ENCODE measurements around the gene TBX2. TPM values are rescaled to one million over a fixed set of nuclear protein-coding genes. Genes with fewer than 3 reads are reported as not detected.

The TBX2 gene
- total RNA-seq, 6 donors from 2014 or later: 22.4 to 130 (median 92.7) TPM

DNA sequence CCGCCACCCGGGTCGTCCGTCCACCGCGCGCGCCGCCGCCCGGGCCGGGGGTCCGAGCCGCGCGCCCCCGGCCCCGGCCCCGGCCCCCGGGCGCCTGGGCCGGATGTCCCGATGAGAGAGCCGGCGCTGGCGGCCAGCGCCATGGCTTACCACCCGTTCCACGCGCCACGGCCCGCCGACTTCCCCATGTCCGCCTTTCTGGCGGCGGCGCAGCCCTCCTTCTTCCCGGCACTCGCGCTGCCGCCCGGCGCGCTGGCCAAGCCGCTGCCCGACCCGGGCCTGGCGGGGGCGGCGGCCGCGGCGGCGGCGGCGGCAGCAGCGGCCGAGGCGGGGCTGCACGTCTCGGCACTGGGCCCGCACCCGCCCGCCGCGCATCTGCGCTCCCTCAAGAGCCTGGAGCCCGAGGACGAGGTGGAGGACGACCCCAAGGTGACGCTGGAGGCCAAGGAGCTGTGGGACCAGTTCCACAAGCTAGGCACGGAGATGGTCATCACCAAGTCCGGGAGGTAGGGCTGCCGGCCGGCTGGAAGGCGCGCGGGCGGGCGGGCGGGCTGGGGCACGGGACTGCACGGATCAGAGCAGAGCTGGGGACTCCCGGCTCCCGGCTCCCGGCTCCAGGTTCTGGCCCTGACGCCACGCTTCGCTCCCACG is 548 bp downstream of the TBX2 start:
- no peaks in the 10 kb centered on the region for H3K9me3 ChIP-seq
- peak in 1 of 2 donors; percentile 90 for DNase-seq
- H3K27me3 ChIP-seq: peaks cover 1 to 82% (median 58%) of the 10 kb centered on the region in 4 donors
- H3K27ac ChIP-seq: peak overlapping the region; percentile 90 to 97 (median 92)
- TF ChIP-seq POLR2A (IDR thresholded peaks at IDR 0.05): no peak
- H3K4me3 ChIP-seq: peak overlapping the region; percentile 55 to 70 (median 62)
- H3K36me3 ChIP-seq: peaks cover 0 to 39% (median 21%) of the 10 kb centered on the region in 4 donors
- WGBS, 2 donors: 2 to 4% methylated on average over 9 to 62 of the region's 90 CpGs
- peaks cover 32 to 76% (median 55%) of the 10 kb centered on the region in 4 donors for H3K4me1 ChIP-seq
- no peak for ATAC-seq (ENCODE audit: low FRiP score in 2 of 2)

DNA sequence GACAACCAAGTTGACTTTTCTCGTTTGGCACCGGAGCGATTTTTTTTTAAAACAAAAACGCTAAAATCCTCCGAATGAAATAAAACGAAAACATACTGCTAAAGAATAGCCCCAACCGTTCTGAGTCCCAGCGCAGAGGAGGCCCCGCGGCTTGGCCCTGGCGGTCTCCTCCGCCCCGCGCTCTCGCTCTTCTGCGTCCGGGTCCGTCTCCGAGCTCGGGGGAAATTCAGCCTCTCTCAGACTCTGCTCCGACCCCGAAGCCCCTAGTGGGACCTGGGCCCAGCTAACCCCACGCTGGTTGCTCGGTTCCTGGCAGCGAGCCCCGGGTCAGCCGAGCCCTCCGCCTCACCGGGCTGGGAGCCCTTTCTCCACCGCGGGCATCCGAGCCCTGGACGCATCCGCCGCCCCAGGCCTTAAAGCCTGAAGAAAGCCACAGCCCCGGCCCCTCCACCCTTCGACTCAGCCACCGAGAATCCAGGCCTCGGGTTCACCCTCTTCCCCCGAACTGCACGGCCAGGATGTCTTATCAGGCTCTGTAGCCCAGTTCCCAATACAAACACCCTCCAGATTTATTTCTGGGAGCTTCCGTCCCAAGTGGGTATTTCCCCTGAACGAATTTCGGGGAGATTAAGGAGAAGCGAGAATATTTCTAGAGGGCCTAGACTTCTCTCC is 1.2 kb downstream of the TBX2 start:
- DNase-seq: peak in 1 of 2 donors; percentile 81
- peak overlapping the region; percentile 55 to 70 (median 62) for H3K4me3 ChIP-seq
- TF ChIP-seq, protein P1, sequence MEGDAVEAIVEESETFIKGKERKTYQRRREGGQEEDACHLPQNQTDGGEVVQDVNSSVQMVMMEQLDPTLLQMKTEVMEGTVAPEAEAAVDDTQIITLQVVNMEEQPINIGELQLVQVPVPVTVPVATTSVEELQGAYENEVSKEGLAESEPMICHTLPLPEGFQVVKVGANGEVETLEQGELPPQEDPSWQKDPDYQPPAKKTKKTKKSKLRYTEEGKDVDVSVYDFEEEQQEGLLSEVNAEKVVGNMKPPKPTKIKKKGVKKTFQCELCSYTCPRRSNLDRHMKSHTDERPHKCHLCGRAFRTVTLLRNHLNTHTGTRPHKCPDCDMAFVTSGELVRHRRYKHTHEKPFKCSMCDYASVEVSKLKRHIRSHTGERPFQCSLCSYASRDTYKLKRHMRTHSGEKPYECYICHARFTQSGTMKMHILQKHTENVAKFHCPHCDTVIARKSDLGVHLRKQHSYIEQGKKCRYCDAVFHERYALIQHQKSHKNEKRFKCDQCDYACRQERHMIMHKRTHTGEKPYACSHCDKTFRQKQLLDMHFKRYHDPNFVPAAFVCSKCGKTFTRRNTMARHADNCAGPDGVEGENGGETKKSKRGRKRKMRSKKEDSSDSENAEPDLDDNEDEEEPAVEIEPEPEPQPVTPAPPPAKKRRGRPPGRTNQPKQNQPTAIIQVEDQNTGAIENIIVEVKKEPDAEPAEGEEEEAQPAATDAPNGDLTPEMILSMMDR (IDR thresholded peaks at IDR 0.05): no peak
- TF ChIP-seq POLR2A (IDR thresholded peaks at IDR 0.05): no peak
- no peak for TF ChIP-seq POLR2AphosphoS5 (IDR thresholded peaks at IDR 0.05)
- no peak for TF ChIP-seq EP300 (IDR thresholded peaks at IDR 0.05)
- H3K36me3 ChIP-seq: peaks cover 0 to 45% (median 27%) of the 10 kb centered on the region in 4 donors
- peaks cover 1 to 85% (median 63%) of the 10 kb centered on the region in 4 donors for H3K27me3 ChIP-seq
- H3K4me1 ChIP-seq: peaks cover 33 to 82% (median 57%) of the 10 kb centered on the region in 4 donors
- H3K9me3 ChIP-seq: no peaks in the 10 kb centered on the region
- 5% methylated on average over 26 to 45 of the region's 45 CpGs for WGBS, 2 donors
- peak overlapping the region; percentile 90 to 97 (median 92) for H3K27ac ChIP-seq
- no peak for ATAC-seq (ENCODE audit: low FRiP score in 2 of 2)

DNA sequence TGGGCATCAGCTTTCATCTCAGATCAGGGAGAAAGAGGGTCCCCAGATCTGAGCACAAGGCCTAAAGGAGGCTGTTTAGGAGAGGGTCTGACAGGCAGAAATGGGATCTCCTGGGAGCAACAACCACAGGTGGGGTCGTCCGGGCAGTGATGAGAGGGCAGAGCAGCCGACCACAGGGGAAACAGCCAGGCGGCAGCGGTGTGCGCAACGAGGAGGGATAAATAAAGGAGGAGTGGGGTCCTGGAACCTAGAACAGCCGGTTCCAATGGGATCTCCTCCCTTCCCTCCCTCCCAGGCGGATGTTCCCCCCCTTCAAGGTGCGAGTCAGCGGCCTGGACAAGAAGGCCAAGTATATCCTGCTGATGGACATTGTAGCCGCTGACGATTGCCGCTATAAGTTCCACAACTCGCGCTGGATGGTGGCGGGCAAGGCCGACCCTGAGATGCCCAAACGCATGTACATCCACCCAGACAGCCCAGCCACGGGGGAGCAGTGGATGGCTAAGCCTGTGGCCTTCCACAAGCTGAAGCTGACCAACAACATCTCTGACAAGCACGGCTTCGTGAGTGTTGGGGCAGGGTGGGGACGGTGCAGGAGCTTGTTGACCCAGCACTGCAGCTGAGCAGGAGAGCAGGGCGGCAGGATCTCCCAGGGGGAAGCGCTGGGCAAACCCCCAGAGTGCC is 1.9 kb downstream of the TBX2 start:
- H3K9me3 ChIP-seq: no peaks in the 10 kb centered on the region
- WGBS, 2 donors: 34 to 39% methylated on average over 9 to 23 of the region's 25 CpGs
- peak overlapping the region; percentile 90 to 97 (median 92) for H3K27ac ChIP-seq
- H3K4me1 ChIP-seq: peaks cover 29 to 82% (median 52%) of the 10 kb centered on the region in 4 donors
- H3K27me3 ChIP-seq: peaks cover 1 to 78% (median 58%) of the 10 kb centered on the region in 4 donors
- peaks cover 0 to 52% (median 29%) of the 10 kb centered on the region in 4 donors for H3K36me3 ChIP-seq
- DNase-seq: no peak
- no peak for ATAC-seq (ENCODE audit: low FRiP score in 2 of 2)
- TF ChIP-seq POLR2AphosphoS5 (IDR thresholded peaks at IDR 0.05): no peak
- TF ChIP-seq POLR2A (IDR thresholded peaks at IDR 0.05): no peak
- TF ChIP-seq, protein P1 (IDR thresholded peaks at IDR 0.05): no peak
- no peak for TF ChIP-seq EP300 (IDR thresholded peaks at IDR 0.05)
- peak overlapping the region; percentile 55 to 70 (median 62) for H3K4me3 ChIP-seq

DNA sequence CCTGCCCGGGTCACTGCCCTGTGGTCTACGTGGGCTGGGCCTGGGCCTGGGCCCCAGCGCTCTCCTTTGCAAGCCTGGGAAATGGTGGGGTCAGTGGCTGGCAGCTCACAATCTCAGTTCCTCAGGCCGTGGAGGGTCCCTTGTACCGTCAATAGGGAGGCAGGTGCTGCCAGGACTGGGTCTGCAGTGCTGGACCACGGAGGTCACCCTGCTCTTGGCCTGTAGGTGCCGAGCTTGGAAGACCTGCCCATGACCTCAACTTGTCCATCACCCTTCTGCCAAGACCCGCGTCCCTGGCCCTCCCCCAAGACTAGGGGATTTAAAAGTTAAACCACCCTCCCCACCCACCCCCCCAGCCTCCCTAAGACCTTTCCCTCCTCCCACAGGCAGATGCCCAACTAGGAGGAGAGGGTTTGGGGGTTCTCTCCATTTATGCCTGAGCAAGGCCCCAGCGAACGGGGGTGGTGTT is 2.5 kb downstream of the TBX2 start:
- Histone ChIP-seq H3K4me1 (peaks cover 25 to 76% (median 48%) of the 10 kb centered on the region in 4 donors), H3K27ac (peak overlapping the region; percentile 90 to 97 (median 92)), H3K9me3 (no peaks in the 10 kb centered on the region), H3K27me3 (peaks cover 1 to 72% (median 52%) of the 10 kb centered on the region in 4 donors), H3K4me3 (peak overlapping the region; percentile 55 to 70 (median 62)), H3K36me3 (peaks cover 0 to 55% (median 29%) of the 10 kb centered on the region in 4 donors)
- ATAC-seq (ENCODE audit: low FRiP score in 2 of 2) (no peak), DNase-seq (no peak)
- TF ChIP-seq POLR2AphosphoS5 (IDR thresholded peaks at IDR 0.05) (no peak), POLR2A (IDR thresholded peaks at IDR 0.05) (no peak), EP300 (IDR thresholded peaks at IDR 0.05) (no peak)
- TF ChIP-seq, protein P1 (IDR thresholded peaks at IDR 0.05): no peak
- WGBS, 2 donors: 24 to 40% methylated on average over 6 to 7 of the region's 11 CpGs
